ENCODE measurements around the gene SERP2. TPM values are rescaled to one million over a fixed set of nuclear protein-coding genes. Genes with fewer than 3 reads are reported as not detected.

The SERP2 gene
- total and polyA plus RNA-seq, 9 of the 15 experiments (the other 6 are each of a cell fraction or from before 2014, with no cell fraction given): 0.13 TPM; not detected in 8

DNA sequence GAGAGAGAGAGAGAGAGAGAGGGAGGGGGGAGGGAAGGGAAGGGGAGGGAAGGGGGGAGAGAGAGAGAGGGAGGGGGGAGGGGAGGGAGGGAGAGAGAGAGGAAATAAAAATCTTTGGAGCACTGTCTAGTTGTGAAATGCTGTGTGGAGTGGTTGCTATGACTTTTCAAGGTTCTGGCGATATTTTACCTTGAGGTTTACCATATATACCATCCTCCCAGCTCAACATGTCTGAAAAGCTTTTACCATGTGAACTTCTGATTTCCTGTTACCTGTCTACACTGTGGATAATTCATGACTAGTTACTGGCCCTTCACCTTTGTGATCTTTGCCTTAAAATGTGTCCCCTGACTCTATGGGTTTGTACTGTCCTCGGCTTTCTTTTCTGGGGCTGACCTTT lies 38.2 kb downstream of the SERP2 start:
- H3K79me2 ChIP-seq (ENCODE audit: control insufficient read depth, insufficient read depth, low read length): no peaks in the 10 kb centered on the region
- TF ChIP-seq ZSCAN29 (IDR thresholded peaks at IDR 0.05) (no peak), HNRNPK (IDR thresholded peaks at IDR 0.05; ENCODE audit: low read depth, low read length, poor library complexity, severe bottlenecking) (peak; percentile 40)
- no peaks in the 10 kb centered on the region for H4K20me1 ChIP-seq (replicated peaks; ENCODE audit: control insufficient read depth, insufficient read depth, low read length)
- H3K9ac ChIP-seq (ENCODE audit: insufficient read depth in 1 of 2, low read depth in 2 of 2, low read length in 2 of 2): no peak overlapping the region
- in situ Hi-C loops (cut with MboI): no loop called here
- ChIA-PET POLR2A (no interaction called here), CTCF (ENCODE audit: low intra/inter-chr PET ratio) (no interaction called here)
- intact Hi-C loops (cut with micrococcal nuclease): no loop called here
- no peak for ATAC-seq
- H3K9me3 ChIP-seq (replicated peaks; ENCODE audit: control insufficient read depth, insufficient read depth, low read depth, low read length): no peaks in the 10 kb centered on the region
- no peaks in the 10 kb centered on the region for H3K27me3 ChIP-seq (ENCODE audit: control insufficient read depth in 2 of 2, insufficient read depth in 2 of 2, low read length in 2 of 2)
- H3K4me3 ChIP-seq: no peak overlapping the region
- H2AFZ ChIP-seq (ENCODE audit: low read depth, low read length): peak overlapping the region; percentile 56
- H3K27ac ChIP-seq (ENCODE audit: extremely low read depth, low read depth, low read length): no peak overlapping the region
- no peak overlapping the region for H3K4me2 ChIP-seq (ENCODE audit: insufficient read depth, low read length)
- H3K36me3 ChIP-seq (ENCODE audit: control insufficient read depth, insufficient read depth, low read length): no peaks in the 10 kb centered on the region
- no peaks in the 10 kb centered on the region for H3K9me1 ChIP-seq (ENCODE audit: control insufficient read depth, insufficient read depth, low read length)
- DNase-seq (ENCODE audit: extremely low read depth in 1 of 4, low spot score in 3 of 4): no peak
- WGBS (ENCODE audit: insufficient coverage, low coverage, missing lambda C conversion rate): 21% methylated on average over 2 of the region's 2 CpGs
- FAIRE-seq: no peak
- H3K4me1 ChIP-seq (replicated peaks in 1 of 2; ENCODE audit: control insufficient read depth in 2 of 2, insufficient read depth in 2 of 2, low read length in 2 of 2): peaks cover 8 to 15% of the 10 kb centered on the region in 2 experiments; a peak in 4 of 5 replicates
- no TSS peak for BruUV-seq (replicated peaks)

DNA sequence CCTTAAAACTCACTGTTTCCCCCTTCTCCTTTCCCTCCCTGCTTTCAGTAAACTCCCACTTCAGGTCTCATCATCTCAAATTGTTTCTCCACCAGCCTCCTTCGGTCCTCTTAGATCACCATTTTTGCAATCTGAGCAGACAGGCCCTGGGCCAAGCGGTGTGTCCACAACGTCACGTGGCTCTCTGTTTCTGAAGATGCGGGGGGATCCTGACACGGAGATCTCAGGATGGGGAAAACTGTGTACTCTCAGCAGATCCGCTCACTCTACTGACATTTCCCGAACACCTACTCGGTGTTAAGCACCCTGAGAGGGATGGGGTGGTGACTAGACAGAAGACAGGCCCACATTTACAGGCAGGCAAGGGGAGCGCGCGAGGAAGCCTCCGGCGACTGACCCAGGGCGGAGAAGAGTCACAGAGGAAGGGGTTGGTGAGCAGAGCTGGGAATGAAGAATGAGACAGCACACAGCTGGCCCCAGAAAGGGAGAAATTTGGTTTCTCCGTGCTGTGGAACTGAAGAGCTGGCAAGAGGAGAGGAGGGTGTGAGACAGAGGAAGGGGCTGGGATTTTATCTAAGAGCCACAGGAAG lies 38.8 kb downstream of the SERP2 start:
- peaks cover 8 to 15% of the 10 kb centered on the region in 2 experiments; a peak in 4 of 5 replicates for H3K4me1 ChIP-seq (replicated peaks in 1 of 2; ENCODE audit: control insufficient read depth in 2 of 2, insufficient read depth in 2 of 2, low read length in 2 of 2)
- no peaks in the 10 kb centered on the region for H4K20me1 ChIP-seq (replicated peaks; ENCODE audit: control insufficient read depth, insufficient read depth, low read length)
- H3K79me2 ChIP-seq (ENCODE audit: control insufficient read depth, insufficient read depth, low read length): no peaks in the 10 kb centered on the region
- no peaks in the 10 kb centered on the region for H3K36me3 ChIP-seq (ENCODE audit: control insufficient read depth, insufficient read depth, low read length)
- no peaks in the 10 kb centered on the region for H3K9me1 ChIP-seq (ENCODE audit: control insufficient read depth, insufficient read depth, low read length)
- no peak overlapping the region for H3K9ac ChIP-seq (ENCODE audit: insufficient read depth in 1 of 2, low read depth in 2 of 2, low read length in 2 of 2)
- no TSS peak for BruUV-seq (replicated peaks)
- H3K4me3 ChIP-seq: no peak overlapping the region
- FAIRE-seq (no peak), DNase-seq (ENCODE audit: extremely low read depth in 1 of 4, low spot score in 3 of 4) (no peak), ATAC-seq (no peak; the same call in 2 of the 3 replicates)
- POLR2A ChIA-PET: no interaction called here
- H3K27ac ChIP-seq (ENCODE audit: extremely low read depth, low read depth, low read length): no peak overlapping the region
- 75% methylated on average over 11 of the region's 16 CpGs for WGBS (ENCODE audit: insufficient coverage, low coverage, missing lambda C conversion rate)
- no peak overlapping the region; the same call in 1 of the 2 replicates for H3K4me2 ChIP-seq (ENCODE audit: insufficient read depth, low read length)
- TF ChIP-seq SRSF1 (IDR thresholded peaks at IDR 0.05; ENCODE audit: low read depth, low read length) (no peak), SMARCC2 (IDR thresholded peaks at IDR 0.05; ENCODE audit: low read depth) (no peak), TAF7 (tag; IDR thresholded peaks at IDR 0.05) (no peak), TARDBP (IDR thresholded peaks at IDR 0.05) (no peak), TCF7L2 (IDR thresholded peaks at IDR 0.05; ENCODE audit: low read depth, low read length) (no peak), ZNF431 (CRISPR knock-in tag; IDR thresholded peaks at IDR 0.05) (no peak)
- TF ChIP-seq, protein P1, sequence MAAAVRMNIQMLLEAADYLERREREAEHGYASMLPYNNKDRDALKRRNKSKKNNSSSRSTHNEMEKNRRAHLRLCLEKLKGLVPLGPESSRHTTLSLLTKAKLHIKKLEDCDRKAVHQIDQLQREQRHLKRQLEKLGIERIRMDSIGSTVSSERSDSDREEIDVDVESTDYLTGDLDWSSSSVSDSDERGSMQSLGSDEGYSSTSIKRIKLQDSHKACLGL (CRISPR knock-in tag; IDR thresholded peaks at IDR 0.05; ENCODE audit: borderline replicate concordance, poor library complexity, severe bottlenecking): no peak
- TF ChIP-seq, protein P2, sequence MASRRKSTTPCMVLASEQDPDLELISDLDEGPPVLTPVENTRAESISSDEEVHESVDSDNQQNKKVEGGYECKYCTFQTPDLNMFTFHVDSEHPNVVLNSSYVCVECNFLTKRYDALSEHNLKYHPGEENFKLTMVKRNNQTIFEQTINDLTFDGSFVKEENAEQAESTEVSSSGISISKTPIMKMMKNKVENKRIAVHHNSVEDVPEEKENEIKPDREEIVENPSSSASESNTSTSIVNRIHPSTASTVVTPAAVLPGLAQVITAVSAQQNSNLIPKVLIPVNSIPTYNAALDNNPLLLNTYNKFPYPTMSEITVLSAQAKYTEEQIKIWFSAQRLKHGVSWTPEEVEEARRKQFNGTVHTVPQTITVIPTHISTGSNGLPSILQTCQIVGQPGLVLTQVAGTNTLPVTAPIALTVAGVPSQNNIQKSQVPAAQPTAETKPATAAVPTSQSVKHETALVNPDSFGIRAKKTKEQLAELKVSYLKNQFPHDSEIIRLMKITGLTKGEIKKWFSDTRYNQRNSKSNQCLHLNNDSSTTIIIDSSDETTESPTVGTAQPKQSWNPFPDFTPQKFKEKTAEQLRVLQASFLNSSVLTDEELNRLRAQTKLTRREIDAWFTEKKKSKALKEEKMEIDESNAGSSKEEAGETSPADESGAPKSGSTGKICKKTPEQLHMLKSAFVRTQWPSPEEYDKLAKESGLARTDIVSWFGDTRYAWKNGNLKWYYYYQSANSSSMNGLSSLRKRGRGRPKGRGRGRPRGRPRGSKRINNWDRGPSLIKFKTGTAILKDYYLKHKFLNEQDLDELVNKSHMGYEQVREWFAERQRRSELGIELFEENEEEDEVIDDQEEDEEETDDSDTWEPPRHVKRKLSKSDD (conservative IDR thresholded peaks at IDR 0.05; ENCODE audit: low read length): no peak
- CTCF ChIA-PET (ENCODE audit: low intra/inter-chr PET ratio): no interaction called here
- H3K9me3 ChIP-seq (replicated peaks; ENCODE audit: control insufficient read depth, insufficient read depth, low read depth, low read length): no peaks in the 10 kb centered on the region
- H2AFZ ChIP-seq (ENCODE audit: low read depth, low read length): peak overlapping the region; percentile 56
- intact Hi-C loops (cut with micrococcal nuclease): no loop called here
- H3K27me3 ChIP-seq (ENCODE audit: control insufficient read depth in 2 of 2, insufficient read depth in 2 of 2, low read length in 2 of 2): no peaks in the 10 kb centered on the region
- in situ Hi-C loops (cut with MboI): no loop called here

All from K562 (cell line).